G401 (cell line): ENCODE measurements around the gene KRTAP9-3. TPM values are rescaled to one million over a fixed set of nuclear protein-coding genes. Genes with fewer than 3 reads are reported as not detected.
"Not testable (repeated sequence)": the region's sequence is repeated elsewhere in the genome, so short reads cannot be mapped to it uniquely, and the experiment has no call there.

Experiments used
- DNase-seq: peaks from one replicate; pipeline ENCODE4 v3.0.0-alpha.2; 2015; ENCODE audit warnings: low spot score
- in situ Hi-C: cut with HindIII; loops from 2 replicates; pipeline ENCODE4 v1.10.0; 2016; ENCODE audit warnings: low sequenced_read_pairs, mixed read lengths
- total RNA-seq: library from RNA; depleted of rRNA; stranded (reverse); fragments of >200 nt; shearing (Covaris generic); gene quantifications from 2 replicates; pipeline ENCODE4 v1.2.3, GENCODE V29; 2014

The KRTAP9-3 gene
- total RNA-seq, 1 experiment from 2014 or later: not detected

- in situ Hi-C loops, DNase-seq: not testable (repeated sequence)
Measured at GRCh38 chr17:41246995-41247787, 14.9 kb downstream of the KRTAP9-3 start.

GRCh38 chr17:41249637-41250240 is 17.5 kb downstream of the KRTAP9-3 start, which contains the start of gene KRTAP9-4:
Gene KRTAP9-4 (plus strand): TSS chr17:41249687. CDS start chr17:41249721, 34 bp downstream.
- in situ Hi-C loops, DNase-seq: not testable (repeated sequence)

- in situ Hi-C loops: no loop called here
- no peak for DNase-seq
Measured at GRCh38 chr17:41251261-41251660, 19.0 kb downstream of the KRTAP9-3 start.

GRCh38 chr17:41254861-41255260 is 22.6 kb downstream of the KRTAP9-3 start:
- DNase-seq: no peak
- in situ Hi-C loops: no loop called here

GRCh38 chr17:41255381-41256290 is 23.4 kb downstream of the KRTAP9-3 start, which contains the start of gene KRTAP9-9:
Gene KRTAP9-9 (plus strand): TSS chr17:41255384.
- in situ Hi-C loops, DNase-seq: not testable (repeated sequence)

- no peak for DNase-seq
- in situ Hi-C loops: no loop called here
Measured at GRCh38 chr17:41256291-41256685, 24.0 kb downstream of the KRTAP9-3 start.

- DNase-seq: no peak
- in situ Hi-C loops: no loop called here
Measured at GRCh38 chr17:41258406-41258805, 26.2 kb downstream of the KRTAP9-3 start.

GRCh38 chr17:41263212-41263611 is 31.0 kb downstream of the KRTAP9-3 start:
- in situ Hi-C loops: no loop called here
- DNase-seq: no peak

GRCh38 chr17:41264599-41264998 is 32.4 kb downstream of the KRTAP9-3 start:
- in situ Hi-C loops: no loop called here
- no peak for DNase-seq

- in situ Hi-C loops: no loop called here
Measured at GRCh38 chr17:41265078-41265477, 32.8 kb downstream of the KRTAP9-3 start, which contains the start of gene KRTAP9-6. Gene KRTAP9-6 (plus strand): TSS chr17:41265378. CDS start chr17:41265378, 0 bp downstream.

GRCh38 chr17:41267711-41268110 is 35.5 kb downstream of the KRTAP9-3 start:
- DNase-seq: no peak
- in situ Hi-C loops: no loop called here

More at GRCh38 chr17:41265078-41265477, 32.8 kb downstream of the KRTAP9-3 start, which contains the start of gene KRTAP9-6:
- DNase-seq: no peak

- DNase-seq, in situ Hi-C loops: not testable (repeated sequence)
Measured at GRCh38 chr17:41271323-41271722, 39.1 kb downstream of the KRTAP9-3 start.

GRCh38 chr17:41271858-41272257 is 39.6 kb downstream of the KRTAP9-3 start:
- in situ Hi-C loops: no loop called here
- DNase-seq: no peak

GRCh38 chr17:41275648-41276190 is 43.5 kb downstream of the KRTAP9-3 start, which contains the start of gene KRTAP9-7:
Gene KRTAP9-7 (plus strand): TSS chr17:41275698. CDS start chr17:41275698, 0 bp downstream.
- DNase-seq, in situ Hi-C loops: not testable (repeated sequence)

GRCh38 chr17:41278176-41278955 is 46.1 kb downstream of the KRTAP9-3 start:
- no peak for DNase-seq
- in situ Hi-C loops: no loop called here
